Lower leg skin (tissue), 3 donors: ENCODE results near the gene SRRM4.

Experiments used
- POLR2A ChIP-seq, 2 donors: fragments of 450-650 bp; IDR thresholded peaks; one replicate each; pipeline ENCODE4 v1.6.1; 2016 to 2017; ENCODE audit warnings: antibody characterized with exemption in 2 of 2, mild to moderate bottlenecking in 1 of 2, moderate library complexity in 1 of 2
- TF ChIP-seq, protein P1 (sequence below), 3 donors: fragments of 450-650 bp; IDR thresholded peaks; one replicate each; pipeline ENCODE4 v1.5.1; 2016; ENCODE audit warnings: antibody characterized with exemption in 3 of 3, mild to moderate bottlenecking in 3 of 3, moderate library complexity in 2 of 3

DNA sequence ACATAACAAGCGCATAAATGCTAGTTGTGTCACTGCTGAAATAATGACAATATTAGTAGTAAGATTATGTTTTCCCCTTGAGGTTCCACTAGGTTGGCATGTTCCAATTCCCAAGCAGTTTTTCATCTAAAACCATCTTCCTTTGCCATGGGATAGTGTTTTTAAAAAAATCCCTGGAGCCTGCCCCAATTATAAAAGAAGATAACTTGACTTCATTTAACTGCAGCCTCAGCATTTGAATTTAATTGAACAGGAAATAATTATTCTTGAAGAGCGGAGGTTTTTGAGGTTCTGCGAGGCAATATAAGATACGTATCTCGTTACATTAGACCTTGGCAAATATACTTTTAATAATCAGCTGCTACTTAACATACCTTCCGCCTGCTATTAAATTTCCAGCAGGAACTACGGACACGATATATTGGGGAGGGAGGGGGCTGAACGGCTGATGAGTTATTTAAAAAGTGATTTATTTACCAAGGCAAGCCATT, 132.2 kb downstream of the SRRM4 start:
- TF ChIP-seq, protein P1, sequence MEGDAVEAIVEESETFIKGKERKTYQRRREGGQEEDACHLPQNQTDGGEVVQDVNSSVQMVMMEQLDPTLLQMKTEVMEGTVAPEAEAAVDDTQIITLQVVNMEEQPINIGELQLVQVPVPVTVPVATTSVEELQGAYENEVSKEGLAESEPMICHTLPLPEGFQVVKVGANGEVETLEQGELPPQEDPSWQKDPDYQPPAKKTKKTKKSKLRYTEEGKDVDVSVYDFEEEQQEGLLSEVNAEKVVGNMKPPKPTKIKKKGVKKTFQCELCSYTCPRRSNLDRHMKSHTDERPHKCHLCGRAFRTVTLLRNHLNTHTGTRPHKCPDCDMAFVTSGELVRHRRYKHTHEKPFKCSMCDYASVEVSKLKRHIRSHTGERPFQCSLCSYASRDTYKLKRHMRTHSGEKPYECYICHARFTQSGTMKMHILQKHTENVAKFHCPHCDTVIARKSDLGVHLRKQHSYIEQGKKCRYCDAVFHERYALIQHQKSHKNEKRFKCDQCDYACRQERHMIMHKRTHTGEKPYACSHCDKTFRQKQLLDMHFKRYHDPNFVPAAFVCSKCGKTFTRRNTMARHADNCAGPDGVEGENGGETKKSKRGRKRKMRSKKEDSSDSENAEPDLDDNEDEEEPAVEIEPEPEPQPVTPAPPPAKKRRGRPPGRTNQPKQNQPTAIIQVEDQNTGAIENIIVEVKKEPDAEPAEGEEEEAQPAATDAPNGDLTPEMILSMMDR (IDR thresholded peaks at IDR 0.05), result no peak
- TF ChIP-seq POLR2A (IDR thresholded peaks at IDR 0.05), result no peak
